NCI-H146 treated with DMSO at 0.1 percent for 48 hours (cell line): ENCODE data around the gene SLC30A2.

Experiments
- DNase-seq: peaks from one replicate; lab custom pipeline; 2025; ENCODE audit not compliant: unreplicated experiment; lab: John Stamatoyannopoulos, UW

Gene SLC30A2

GRCh38 chr1:25997828-25998761 is 47.8 kb downstream of the SLC30A2 start, which contains the start of gene PAFAH2:
TSS of gene PAFAH2 (minus strand) at chr1:25998063. CDS start at chr1:25990816, 7,247 bp downstream.
- DNase-seq, result peak; percentile 90

GRCh38 chr1:25996966-25997827 is 48.7 kb downstream of the SLC30A2 start:
- no peak for DNase-seq

GRCh38 chr1:25994402-25995150 is 51.3 kb downstream of the SLC30A2 start:
- no peak for DNase-seq

- no peak for DNase-seq
Observed at GRCh38 chr1:25993197-25993951, 52.5 kb downstream of the SLC30A2 start.

GRCh38 chr1:25992689-25993171 is 53.2 kb downstream of the SLC30A2 start:
- no peak for DNase-seq

- DNase-seq, result no peak
Observed at GRCh38 chr1:25991937-25992688, 53.8 kb downstream of the SLC30A2 start.

GRCh38 chr1:25990702-25991395 is 55.1 kb downstream of the SLC30A2 start:
- DNase-seq, result no peak

GRCh38 chr1:25990251-25990650 is 55.7 kb downstream of the SLC30A2 start:
- DNase-seq, result no peak

- DNase-seq, result no peak
Observed at GRCh38 chr1:25989440-25990234, 56.3 kb downstream of the SLC30A2 start.

GRCh38 chr1:25987951-25988350 is 58.0 kb downstream of the SLC30A2 start:
- no peak for DNase-seq
